ENCODE data around the gene MST1. TPM values are rescaled to one million over a fixed set of nuclear protein-coding genes. Genes with fewer than 3 reads are reported as not detected.

MST1 gene
- total RNA-seq, 2 donors from 2014 or later, result 8.8 to 11.5 TPM

- DNase-seq (no peak), ATAC-seq (no peak)
- intact Hi-C loops (cut with DNase I), result loop anchor here in 1 of 2 donors (5.0 kb wide), 1 partner anchor 124 kb away; no protein-coding TSS in a partner anchor
Measured at GRCh38 chr3:49665822-49666519, 23.3 kb downstream of the MST1 start.

GRCh38 chr3:49664300-49664699 is 25.0 kb downstream of the MST1 start:
- DNase-seq, result no peak
- intact Hi-C loops (cut with DNase I), result no loop called here
- ATAC-seq, result no peak

- ATAC-seq, result no peak
- intact Hi-C loops (cut with DNase I), result no loop called here
Measured at GRCh38 chr3:49663831-49664230, 25.4 kb downstream of the MST1 start.

GRCh38 chr3:49662720-49663413 is 26.4 kb downstream of the MST1 start:
- intact Hi-C loops (cut with DNase I), result no loop called here
- DNase-seq, result no peak
- ATAC-seq, result no peak

More at GRCh38 chr3:49663831-49664230, 25.4 kb downstream of the MST1 start:
- DNase-seq, result no peak

DNA sequence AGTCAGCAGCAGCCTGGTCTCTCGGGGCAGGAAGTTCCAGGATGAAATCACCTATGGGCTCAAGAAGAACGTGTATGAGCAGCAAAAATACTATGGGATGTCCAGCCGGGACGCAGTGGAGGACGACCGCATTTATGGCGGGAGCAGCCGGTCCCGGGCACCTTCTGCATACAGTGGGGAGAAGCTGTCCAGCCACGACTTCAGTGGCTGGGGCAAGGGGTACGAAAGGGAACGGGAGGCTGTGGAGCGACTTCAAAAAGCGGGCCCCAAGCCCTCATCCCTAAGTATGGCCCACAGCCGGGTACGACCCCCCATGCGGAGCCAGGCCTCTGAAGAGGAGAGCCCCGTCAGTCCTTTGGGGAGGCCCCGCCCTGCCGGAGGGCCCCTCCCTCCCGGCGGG is 27.3 kb downstream of the MST1 start:
- DNase-seq (no peak), ATAC-seq (no peak)
- intact Hi-C loops (cut with DNase I), result no loop called here

GRCh38 chr3:49661281-49661680 is 28.0 kb downstream of the MST1 start:
- intact Hi-C loops (cut with DNase I), result no loop called here
- ATAC-seq (no peak), DNase-seq (no peak)

DNA sequence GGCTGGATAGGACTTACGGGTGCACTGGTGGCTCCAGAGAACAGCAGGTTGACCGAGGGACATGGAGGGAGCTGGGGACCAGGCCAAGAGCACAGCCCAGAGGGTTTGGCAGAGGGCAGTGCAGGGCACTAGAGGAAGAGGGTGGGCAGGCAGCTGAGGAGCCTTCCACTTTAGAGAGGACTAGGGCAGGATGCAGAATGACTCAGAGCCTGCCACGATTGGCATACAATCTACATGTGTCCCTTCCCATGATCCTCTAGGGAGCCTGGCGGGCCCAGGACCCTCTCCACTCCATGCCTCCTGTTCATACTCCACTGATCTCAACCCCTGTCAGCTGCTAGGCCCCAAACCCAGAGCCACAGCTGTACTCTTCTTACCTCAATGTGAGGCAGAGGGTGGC is 29.5 kb downstream of the MST1 start:
- intact Hi-C loops (cut with DNase I), result no loop called here
- no peak for ATAC-seq
- DNase-seq, result no peak

GRCh38 chr3:49658711-49659110 is 30.6 kb downstream of the MST1 start:
- ATAC-seq (no peak), DNase-seq (no peak)
- intact Hi-C loops (cut with DNase I), result no loop called here

GRCh38 chr3:49657208-49657915 is 31.9 kb downstream of the MST1 start:
- DNase-seq (no peak), ATAC-seq (no peak)
- intact Hi-C loops (cut with DNase I), result no loop called here

DNA sequence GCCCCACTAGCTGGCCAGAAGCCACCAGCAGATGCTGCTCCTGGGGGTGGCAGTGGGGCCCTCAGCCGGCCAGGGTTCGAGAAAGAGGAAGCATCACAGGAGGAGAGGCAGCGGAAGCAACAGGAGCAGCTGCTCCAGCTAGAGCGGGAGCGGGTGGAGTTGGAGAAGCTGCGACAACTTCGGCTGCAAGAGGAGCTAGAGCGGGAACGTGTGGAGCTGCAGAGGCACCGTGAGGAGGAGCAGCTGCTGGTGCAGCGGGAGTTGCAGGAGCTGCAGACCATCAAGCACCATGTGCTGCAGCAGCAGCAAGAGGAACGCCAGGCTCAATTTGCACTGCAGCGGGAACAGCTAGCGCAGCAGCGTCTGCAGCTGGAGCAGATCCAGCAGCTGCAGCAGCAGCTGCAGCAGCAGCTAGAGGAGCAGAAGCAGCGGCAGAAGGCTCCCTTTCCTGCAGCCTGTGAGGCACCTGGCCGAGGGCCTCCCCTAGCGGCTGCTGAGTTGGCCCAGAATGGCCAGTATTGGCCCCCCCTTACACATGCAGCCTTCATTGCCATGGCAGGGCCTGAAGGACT is 32.6 kb downstream of the MST1 start:
- no peak for DNase-seq
- ATAC-seq, result no peak
- intact Hi-C loops (cut with DNase I), result no loop called here

DNA sequence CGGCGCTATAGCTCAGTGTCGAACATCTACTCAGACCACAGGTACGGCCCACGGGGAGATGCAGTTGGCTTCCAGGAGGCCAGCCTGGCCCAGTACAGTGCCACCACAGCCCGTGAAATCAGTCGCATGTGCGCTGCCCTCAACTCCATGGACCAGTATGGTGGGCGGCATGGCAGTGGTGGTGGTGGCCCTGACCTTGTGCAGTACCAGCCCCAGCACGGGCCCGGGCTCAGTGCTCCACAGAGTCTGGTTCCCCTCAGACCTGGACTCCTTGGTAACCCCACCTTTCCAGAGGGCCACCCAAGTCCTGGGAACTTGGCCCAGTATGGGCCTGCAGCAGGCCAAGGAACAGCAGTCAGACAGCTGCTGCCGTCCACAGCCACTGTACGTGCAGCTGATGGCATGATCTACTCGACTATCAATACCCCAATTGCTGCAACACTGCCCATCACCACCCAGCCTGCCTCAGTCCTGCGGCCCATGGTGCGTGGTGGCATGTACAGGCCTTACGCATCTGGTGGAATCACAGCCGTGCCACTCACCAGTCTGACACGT is 33.5 kb downstream of the MST1 start:
- intact Hi-C loops (cut with DNase I), result no loop called here
- no peak for DNase-seq
- ATAC-seq, result no peak

DNA sequence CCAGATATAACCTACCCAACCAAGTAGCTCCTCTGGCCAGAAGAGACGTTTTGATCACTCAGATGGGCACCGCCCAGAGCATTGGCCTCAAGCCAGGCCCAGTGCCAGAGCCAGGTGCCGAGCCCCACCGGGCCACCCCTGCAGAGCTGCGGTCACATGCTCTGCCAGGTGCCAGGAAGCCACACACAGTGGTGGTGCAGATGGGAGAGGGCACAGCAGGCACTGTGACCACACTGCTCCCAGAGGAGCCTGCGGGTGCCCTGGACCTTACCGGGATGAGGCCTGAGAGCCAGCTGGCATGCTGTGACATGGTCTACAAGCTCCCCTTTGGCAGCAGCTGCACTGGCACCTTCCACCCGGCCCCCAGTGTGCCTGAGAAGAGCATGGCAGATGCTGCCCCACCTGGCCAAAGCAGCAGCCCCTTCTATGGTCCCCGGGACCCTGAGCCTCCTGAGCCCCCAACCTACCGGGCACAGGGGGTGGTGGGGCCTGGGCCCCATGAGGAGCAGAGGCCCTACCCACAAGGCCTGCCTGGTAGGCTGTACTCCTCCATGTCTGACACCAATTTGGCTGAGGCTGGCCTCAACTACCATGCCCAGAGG is 34.2 kb downstream of the MST1 start:
- intact Hi-C loops (cut with DNase I), result no loop called here
- DNase-seq (no peak), ATAC-seq (no peak)

DNA sequence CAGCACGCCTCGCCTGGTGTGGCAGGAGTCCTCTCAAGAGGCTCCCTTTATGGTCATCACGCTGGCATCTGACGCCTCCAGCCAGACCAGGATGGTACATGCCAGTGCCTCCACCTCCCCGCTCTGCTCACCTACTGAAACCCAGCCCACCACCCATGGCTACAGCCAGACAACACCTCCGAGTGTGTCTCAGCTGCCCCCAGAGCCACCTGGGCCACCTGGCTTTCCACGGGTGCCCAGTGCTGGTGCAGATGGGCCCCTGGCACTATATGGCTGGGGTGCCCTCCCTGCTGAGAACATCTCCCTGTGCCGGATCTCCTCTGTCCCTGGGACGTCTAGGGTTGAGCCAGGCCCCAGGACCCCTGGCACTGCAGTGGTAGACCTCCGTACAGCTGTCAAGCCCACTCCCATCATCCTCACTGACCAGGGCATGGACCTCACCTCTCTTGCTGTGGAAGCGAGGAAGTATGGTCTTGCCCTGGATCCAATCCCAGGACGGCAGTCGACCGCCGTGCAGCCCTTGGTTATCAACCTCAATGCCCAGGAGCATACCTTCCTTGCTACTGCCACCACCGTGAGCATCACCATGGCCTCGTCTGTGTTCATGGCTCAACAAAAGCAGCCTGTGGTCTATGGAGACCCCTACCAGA is 35.0 kb downstream of the MST1 start:
- DNase-seq, result no peak
- intact Hi-C loops (cut with DNase I), result no loop called here
- ATAC-seq, result no peak

DNA sequence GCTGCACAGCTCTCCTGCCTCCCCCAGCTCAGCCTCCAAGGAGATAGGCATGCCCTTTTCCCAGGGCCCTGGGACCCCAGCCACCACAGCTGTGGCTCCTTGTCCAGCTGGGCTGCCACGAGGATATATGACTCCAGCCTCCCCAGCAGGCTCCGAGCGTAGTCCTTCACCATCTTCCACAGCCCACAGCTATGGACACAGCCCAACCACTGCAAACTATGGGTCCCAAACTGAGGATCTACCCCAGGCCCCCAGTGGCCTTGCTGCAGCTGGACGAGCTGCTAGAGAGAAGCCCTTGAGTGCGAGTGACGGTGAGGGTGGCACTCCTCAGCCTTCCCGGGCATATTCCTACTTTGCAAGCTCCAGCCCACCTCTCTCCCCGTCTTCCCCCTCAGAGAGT is 35.7 kb downstream of the MST1 start:
- ATAC-seq (no peak), DNase-seq (no peak)
- intact Hi-C loops (cut with DNase I), result no loop called here

- DNase-seq (no peak), ATAC-seq (no peak)
- intact Hi-C loops (cut with DNase I), result no loop called here
Measured at GRCh38 chr3:49652903-49653415, 36.3 kb downstream of the MST1 start.

DNA sequence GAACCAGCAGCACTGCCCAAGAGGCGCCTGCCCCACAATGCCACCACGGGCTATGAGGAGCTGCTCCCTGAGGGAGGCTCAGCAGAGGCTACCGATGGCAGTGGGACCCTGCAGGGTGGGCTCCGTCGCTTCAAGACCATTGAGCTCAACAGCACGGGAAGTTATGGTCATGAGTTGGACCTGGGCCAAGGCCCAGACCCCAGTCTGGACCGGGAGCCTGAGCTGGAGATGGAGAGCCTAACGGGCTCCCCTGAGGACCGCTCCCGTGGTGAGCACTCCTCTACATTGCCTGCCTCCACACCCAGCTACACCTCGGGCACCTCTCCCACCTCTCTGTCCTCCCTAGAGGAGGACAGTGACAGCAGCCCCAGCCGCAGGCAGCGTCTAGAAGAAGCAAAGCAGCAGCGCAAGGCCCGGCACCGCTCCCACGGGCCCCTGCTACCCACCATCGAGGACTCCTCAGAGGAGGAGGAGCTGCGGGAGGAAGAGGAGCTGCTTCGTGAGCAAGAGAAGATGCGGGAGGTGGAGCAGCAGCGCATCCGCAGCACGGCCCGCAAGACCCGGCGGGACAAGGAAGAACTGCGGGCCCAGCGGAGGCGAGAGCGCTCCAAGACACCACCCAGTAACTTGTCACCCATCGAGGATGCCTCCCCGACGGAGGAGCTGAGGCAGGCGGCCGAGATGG is 36.9 kb downstream of the MST1 start:
- DNase-seq, result no peak
- intact Hi-C loops (cut with DNase I), result no loop called here
- ATAC-seq, result no peak

- intact Hi-C loops (cut with DNase I), result no loop called here
- no peak for ATAC-seq
Measured at GRCh38 chr3:49650637-49651036, 38.6 kb downstream of the MST1 start.

GRCh38 chr3:49650177-49650576 is 39.1 kb downstream of the MST1 start:
- DNase-seq (no peak), ATAC-seq (no peak)
- intact Hi-C loops (cut with DNase I), result no loop called here

More at GRCh38 chr3:49650637-49651036, 38.6 kb downstream of the MST1 start:
- DNase-seq, result no peak
